Ascending aorta (tissue), 2 donors: ENCODE results near the gene PLCD3. TPM values are rescaled to one million over a fixed set of nuclear protein-coding genes. Genes with fewer than 3 reads are reported as not detected.

Experiments used
- DNase-seq, 2 donors: peaks; one replicate each; pipeline ENCODE4 v3.0.0-alpha.2; 2019; ENCODE audit warnings: low spot score in 2 of 2
- H3K27ac ChIP-seq, 2 donors: fragments of 200-600 bp; sonication (generic); one replicate each; pipeline ENCODE4 v1.5.1; 2016 to 2017; ENCODE audit warnings: mild to moderate bottlenecking in 1 of 2
- H3K27me3 ChIP-seq: fragments of 200-600 bp; sonication (generic); one replicate; pipeline ENCODE4 v1.5.1; 2017
- H3K36me3 ChIP-seq, 2 donors: fragments of 200-600 bp; sonication (generic); one replicate each; pipeline ENCODE4 v1.5.1; 2016
- H3K4me1 ChIP-seq, 2 donors: fragments of 200-600 bp; sonication (generic); one replicate each; pipeline ENCODE4 v1.5.1; 2016 to 2017; ENCODE audit warnings: mild to moderate bottlenecking in 1 of 2
- H3K4me3 ChIP-seq, 2 donors: fragments of 200-600 bp; sonication (generic); one replicate each; pipeline ENCODE4 v1.5.1; 2016 to 2017; ENCODE audit warnings: mild to moderate bottlenecking in 1 of 2
- H3K9me3 ChIP-seq, 2 donors: fragments of 200-600 bp; sonication (generic); one replicate each; pipeline ENCODE4 v1.5.1; 2016
- intact Hi-C: fragments of 100-400 bp; cut with DNase I; formaldehyde crosslinking; loops from one replicate; pipeline ENCODE4 v1.15.1; 2023
- total RNA-seq: library from RNA; depleted of rRNA; stranded (reverse); fragments of >200 nt; gene quantifications from one replicate; pipeline ENCODE4 v1.1.0, GENCODE V29; 2016
- TF ChIP-seq, protein P1 (sequence below), 3 experiments: fragments of 200-600 bp in 2 of 3; fragments of 450-650 bp in 1 of 3; sonication (generic) in 2 of 3; IDR thresholded peaks; one replicate each; pipeline ENCODE4 v1.5.1; 2016 to 2019; ENCODE audit warnings: antibody characterized with exemption in 3 of 3, mild to moderate bottlenecking in 1 of 3, moderate library complexity in 1 of 3

Gene PLCD3
- total RNA-seq, 1 donor from 2014 or later, result 65.5 TPM

DNA sequence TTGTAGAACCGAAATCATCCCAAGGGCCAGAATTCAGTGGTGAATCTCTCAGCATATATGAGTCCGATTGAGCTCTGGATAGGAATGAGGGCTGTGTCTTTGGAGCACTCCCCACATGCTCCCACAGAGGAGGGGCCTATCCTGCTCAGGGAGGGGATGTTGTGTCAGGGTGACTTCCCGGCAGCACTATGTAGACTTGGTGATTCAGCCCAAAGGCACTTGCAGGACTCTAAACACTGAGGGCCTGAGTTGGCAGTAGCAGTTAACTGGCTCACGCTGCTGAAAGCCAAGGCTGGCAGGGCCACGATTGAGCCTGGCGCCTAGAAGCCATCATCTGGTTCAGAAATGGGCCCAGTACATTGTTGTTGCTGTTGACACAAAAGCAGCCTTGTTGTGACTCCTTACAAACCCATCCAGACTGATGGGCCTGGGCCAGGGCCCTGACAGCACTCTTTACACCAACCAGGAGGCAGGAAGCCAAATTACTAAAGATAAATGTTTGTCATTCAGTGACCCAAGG is 39.3 kb downstream of the PLCD3 start:
- TF ChIP-seq, protein P1, sequence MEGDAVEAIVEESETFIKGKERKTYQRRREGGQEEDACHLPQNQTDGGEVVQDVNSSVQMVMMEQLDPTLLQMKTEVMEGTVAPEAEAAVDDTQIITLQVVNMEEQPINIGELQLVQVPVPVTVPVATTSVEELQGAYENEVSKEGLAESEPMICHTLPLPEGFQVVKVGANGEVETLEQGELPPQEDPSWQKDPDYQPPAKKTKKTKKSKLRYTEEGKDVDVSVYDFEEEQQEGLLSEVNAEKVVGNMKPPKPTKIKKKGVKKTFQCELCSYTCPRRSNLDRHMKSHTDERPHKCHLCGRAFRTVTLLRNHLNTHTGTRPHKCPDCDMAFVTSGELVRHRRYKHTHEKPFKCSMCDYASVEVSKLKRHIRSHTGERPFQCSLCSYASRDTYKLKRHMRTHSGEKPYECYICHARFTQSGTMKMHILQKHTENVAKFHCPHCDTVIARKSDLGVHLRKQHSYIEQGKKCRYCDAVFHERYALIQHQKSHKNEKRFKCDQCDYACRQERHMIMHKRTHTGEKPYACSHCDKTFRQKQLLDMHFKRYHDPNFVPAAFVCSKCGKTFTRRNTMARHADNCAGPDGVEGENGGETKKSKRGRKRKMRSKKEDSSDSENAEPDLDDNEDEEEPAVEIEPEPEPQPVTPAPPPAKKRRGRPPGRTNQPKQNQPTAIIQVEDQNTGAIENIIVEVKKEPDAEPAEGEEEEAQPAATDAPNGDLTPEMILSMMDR (IDR thresholded peaks at IDR 0.05), result no peak
- intact Hi-C loops, result loop anchor here (1.0 kb wide), 1 partner anchor 32 kb away; the partner anchor contains the start of gene NMT1

DNA sequence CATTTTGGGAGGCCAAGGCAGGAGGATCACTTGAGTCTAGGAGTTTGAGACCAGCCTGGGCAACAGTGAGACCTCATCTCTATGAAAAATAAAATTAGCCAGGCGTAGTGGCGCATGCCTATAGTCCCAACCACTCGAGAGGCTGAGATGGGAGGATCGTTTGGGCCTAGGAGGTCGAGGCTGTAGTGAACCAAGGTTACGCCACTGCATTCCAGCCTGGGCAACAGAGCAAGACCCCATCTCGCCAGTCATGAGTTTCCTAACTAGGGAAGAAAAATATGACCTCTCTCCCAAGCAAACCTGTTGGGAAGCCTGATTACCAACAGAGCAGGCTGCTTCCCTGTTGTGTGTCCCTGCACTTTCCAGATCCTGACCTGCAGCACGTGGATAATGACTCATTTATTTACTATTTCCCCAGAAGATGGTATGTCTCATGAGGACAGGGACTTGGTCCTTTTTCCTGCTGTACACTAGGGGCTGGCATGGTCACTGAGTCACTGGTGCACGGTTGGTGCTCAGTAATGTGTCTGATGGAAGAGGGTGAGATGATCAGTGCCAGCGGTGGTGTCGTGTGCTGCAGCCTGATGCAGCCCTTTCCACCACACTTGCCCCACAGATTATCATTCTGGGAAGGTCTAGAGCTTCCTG is 40.4 kb downstream of the PLCD3 start:
- H3K27ac ChIP-seq, result peak overlapping the region; percentile 76 to 87
- H3K27me3 ChIP-seq, result no peaks in the 10 kb centered on the region
- no peaks in the 10 kb centered on the region for H3K9me3 ChIP-seq
- peaks cover 41 to 87% of the 10 kb centered on the region in 2 donors for H3K4me1 ChIP-seq
- H3K36me3 ChIP-seq, result peaks cover 51 to 69% of the 10 kb centered on the region in 2 donors
- H3K4me3 ChIP-seq, result no peak overlapping the region
- intact Hi-C loops, result no loop called here
- no peak for DNase-seq
- TF ChIP-seq, protein P1 (IDR thresholded peaks at IDR 0.05), result no peak

More for the DNA sequence above, 39.3 kb downstream of the PLCD3 start:
- Histone ChIP-seq H3K36me3 (peaks cover 58 to 71% of the 10 kb centered on the region in 2 donors), H3K4me3 (peak overlapping the region in 1 of 2 donors; percentile 8), H3K4me1 (peaks cover 41 to 80% of the 10 kb centered on the region in 2 donors), H3K27ac (peak overlapping the region; percentile 87 to 94), H3K27me3 (no peaks in the 10 kb centered on the region), H3K9me3 (no peaks in the 10 kb centered on the region)
- DNase-seq, result peak; percentile 81 to 97

DNA sequence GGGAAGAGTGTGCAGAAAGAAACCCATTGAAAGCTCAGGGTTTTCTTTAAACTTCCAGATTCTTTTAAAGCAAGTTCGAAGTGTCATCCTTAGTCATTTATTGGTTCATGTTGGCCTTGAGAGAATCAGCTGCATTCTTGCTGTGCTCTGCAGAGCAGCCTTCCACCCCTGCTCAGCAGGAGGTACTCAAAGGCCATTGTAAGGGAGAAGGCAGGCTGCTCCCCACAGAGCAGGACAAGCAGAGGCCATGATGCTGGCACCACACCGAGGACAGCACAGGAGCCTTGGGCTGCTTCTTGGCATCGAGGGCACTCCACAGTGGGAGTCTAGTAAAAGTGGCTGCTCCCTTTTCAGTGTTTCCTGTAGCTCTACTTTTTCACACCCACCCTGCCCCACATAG is 41.6 kb downstream of the PLCD3 start:
- TF ChIP-seq, protein P1 (IDR thresholded peaks at IDR 0.05), result no peak
- Histone ChIP-seq H3K4me1 (peaks cover 41 to 84% of the 10 kb centered on the region in 2 donors), H3K9me3 (no peaks in the 10 kb centered on the region), H3K4me3 (no peak overlapping the region), H3K27me3 (no peaks in the 10 kb centered on the region), H3K27ac (peak overlapping the region; percentile 76 to 87), H3K36me3 (peaks cover 44 to 68% of the 10 kb centered on the region in 2 donors)
- DNase-seq, result no peak
- intact Hi-C loops, result no loop called here

DNA sequence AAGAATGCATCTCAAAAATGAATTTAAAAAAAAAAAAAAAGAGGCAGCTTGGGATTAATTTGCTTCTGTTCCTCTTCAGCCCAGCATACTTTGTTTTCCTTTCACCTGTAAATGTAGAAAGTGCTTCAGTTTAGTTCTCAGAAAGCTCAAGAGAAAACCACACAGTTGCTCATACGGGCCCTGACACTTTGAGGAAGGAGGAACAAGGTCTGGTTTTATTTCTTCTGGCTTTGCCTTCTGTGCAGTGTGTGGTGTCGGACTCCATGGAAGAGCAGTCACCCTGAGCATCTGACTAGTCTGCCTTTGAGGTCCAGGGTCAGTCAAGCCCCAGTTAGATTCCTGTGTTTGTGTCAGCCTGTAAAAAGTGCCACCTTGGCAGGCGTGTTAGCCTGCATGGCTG is 43.6 kb downstream of the PLCD3 start:
- intact Hi-C loops, result no loop called here
- Histone ChIP-seq H3K4me1 (peaks cover 34 to 66% of the 10 kb centered on the region in 2 donors), H3K9me3 (no peaks in the 10 kb centered on the region), H3K27me3 (no peaks in the 10 kb centered on the region), H3K27ac (peak overlapping the region; percentile 76 to 87), H3K36me3 (peaks cover 42 to 67% of the 10 kb centered on the region in 2 donors), H3K4me3 (no peak overlapping the region)
- no peak for DNase-seq
- TF ChIP-seq, protein P1 (IDR thresholded peaks at IDR 0.05), result no peak

GRCh38 chr17:45087978-45088377 is 44.3 kb downstream of the PLCD3 start:
- H3K27ac ChIP-seq, result peak overlapping the region; percentile 76 to 87
- no peaks in the 10 kb centered on the region for H3K27me3 ChIP-seq
- intact Hi-C loops, result no loop called here
- DNase-seq, result no peak
- no peaks in the 10 kb centered on the region for H3K9me3 ChIP-seq
- TF ChIP-seq, protein P1 (IDR thresholded peaks at IDR 0.05), result no peak
- peaks cover 31 to 59% of the 10 kb centered on the region in 2 donors for H3K4me1 ChIP-seq
- H3K36me3 ChIP-seq, result peaks cover 48 to 73% of the 10 kb centered on the region in 2 donors
- H3K4me3 ChIP-seq, result no peak overlapping the region
